ENCODE data around the gene CHRFAM7A. TPM values are rescaled to one million over a fixed set of nuclear protein-coding genes. Genes with fewer than 3 reads are reported as not detected.
"Not testable (repeated sequence)": the region's sequence is repeated elsewhere in the genome, so short reads cannot be mapped to it uniquely, and the experiment has no call there.

Gene CHRFAM7A
- 1 to 10 TPM in 1 of 4 donors, under 1 TPM in 3; 0.15 to 1.4 (median 0.27) TPM for total RNA-seq

DNA sequence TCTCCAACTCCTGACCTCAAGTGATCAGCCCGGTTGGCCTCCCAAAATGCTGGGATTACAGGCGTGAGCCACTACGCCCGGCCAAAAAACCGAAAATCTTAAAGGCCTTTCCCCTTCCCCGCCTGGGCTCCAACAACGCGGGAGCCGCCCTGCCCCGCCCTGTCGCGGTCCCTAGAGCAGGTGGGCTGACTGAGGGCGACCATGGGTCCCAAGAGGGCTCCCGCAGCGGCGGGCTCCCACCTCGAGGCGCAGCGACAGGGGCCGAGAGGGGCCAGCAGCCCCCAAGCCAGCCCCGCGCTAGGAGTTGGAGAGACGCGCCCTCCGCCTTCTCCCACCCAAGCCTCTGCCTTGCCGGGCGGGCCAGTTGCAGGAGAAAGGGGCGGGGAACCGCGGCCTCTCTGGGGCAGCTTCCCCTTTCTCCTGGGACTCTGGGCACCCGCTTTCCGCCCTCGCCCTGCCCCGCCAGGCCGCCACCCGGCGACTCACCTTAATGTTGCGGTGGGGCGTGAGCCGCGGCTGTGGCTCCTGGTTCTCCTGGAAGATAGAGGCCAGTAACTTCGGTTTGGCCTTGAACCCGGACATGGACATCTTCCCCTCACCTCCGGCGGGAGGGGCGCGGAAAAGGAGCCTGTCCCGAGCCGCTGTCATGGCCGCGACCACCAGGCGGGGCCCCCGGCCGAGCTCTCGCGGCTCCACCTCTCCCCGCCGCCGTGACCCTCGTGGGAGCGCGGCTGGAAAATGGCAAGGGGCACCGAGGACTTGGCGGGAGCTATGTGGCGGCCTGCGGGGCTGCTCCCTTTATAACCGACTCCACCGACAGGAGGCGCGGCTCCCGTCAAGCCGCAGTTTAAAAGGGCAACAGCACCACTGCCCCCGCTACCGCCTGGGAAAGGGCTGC, at the start of gene CHRFAM7A:
TSS of gene CHRFAM7A (minus strand) at position 775 of the 898 bp plus-strand sequence. CDS start 10,189 bp downstream, outside the sequence.
- ATAC-seq = peak; percentile 57
- not testable (repeated sequence) for H3K9me3 ChIP-seq, H3K27ac ChIP-seq, H3K4me3 ChIP-seq, H3K27me3 ChIP-seq, H3K4me1 ChIP-seq, H3K36me3 ChIP-seq
- no CpG with 5 or more reads among the region's 74 CpGs for WGBS, 2 donors (ENCODE audit: low coverage in 1 of 2)

DNA sequence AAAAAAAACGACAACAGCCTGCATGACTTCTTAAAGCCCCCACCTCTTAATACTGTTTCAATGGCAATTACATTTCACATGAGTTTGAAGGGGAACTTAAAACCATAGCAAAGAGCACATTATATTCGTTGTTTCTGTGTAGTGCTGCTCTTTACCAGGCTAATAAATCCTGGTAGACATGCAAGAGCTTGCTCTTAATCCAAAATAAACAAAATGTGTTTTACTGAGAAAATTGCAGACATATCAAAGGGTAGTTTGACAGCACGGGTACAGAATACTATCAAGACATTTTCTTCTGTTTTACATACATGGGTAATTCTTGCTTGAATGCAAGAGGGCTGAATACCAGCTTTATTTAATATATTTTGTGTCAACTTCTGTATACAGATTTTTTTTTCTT, 45.0 kb upstream of the CHRFAM7A start:
- H3K4me3 ChIP-seq, H3K4me1 ChIP-seq, H3K27me3 ChIP-seq, H3K36me3 ChIP-seq, H3K27ac ChIP-seq, ATAC-seq, H3K9me3 ChIP-seq: not testable (repeated sequence)
- no CpG with 5 or more reads among the region's 3 CpGs for WGBS, 2 donors (ENCODE audit: low coverage in 1 of 2)

DNA sequence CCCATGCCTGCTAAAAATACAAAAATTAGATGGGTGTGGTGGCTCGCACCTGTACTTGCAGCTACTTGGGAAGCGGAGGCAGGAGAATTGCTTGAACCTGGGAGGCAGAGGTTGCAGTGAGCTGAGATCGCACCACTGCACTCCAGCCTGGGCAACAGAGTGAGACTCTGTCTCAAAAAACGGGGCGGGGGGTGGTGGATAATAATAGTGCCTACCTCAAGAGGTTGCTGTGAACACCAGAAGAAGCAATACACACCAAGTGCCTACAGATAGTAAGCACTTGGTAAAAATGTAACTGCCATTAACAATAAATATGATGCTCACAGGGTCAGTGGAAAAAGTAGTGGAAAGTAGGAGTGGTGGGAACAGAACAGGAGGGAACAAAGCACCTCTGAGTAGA, 42.5 kb upstream of the CHRFAM7A start:
- H3K4me1 ChIP-seq, H3K4me3 ChIP-seq, H3K9me3 ChIP-seq, H3K27me3 ChIP-seq, H3K27ac ChIP-seq, H3K36me3 ChIP-seq, ATAC-seq: not testable (repeated sequence)
- WGBS, 2 donors (ENCODE audit: low coverage in 1 of 2) = 80 to 100% methylated on average over 1 to 2 of the region's 5 CpGs

DNA sequence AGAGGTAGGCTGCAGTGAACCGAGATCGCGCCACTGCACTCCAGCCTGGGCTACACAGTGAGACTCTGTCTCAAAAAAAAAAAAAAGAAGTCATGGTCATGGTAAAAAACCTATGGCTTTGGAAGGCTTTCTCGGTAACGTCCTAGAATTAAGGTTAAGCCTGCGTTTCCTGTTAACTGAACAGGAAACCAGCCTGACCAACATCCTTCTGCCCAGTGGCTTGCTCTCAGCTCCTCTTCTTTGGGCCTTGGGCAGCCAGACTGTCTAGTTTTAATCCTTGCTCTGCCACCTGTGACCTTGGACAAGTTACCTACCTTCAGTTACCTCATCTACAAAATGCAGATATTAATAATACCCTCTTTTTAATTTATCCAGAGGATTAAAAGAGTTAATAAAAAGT, 27.4 kb upstream of the CHRFAM7A start:
- not testable (repeated sequence) for H3K27ac ChIP-seq, H3K4me3 ChIP-seq, H3K36me3 ChIP-seq, ATAC-seq, H3K4me1 ChIP-seq, H3K27me3 ChIP-seq, H3K9me3 ChIP-seq
- WGBS, 2 donors (ENCODE audit: low coverage in 1 of 2) = 77 to 88% methylated on average over 3 to 4 of the region's 6 CpGs

DNA sequence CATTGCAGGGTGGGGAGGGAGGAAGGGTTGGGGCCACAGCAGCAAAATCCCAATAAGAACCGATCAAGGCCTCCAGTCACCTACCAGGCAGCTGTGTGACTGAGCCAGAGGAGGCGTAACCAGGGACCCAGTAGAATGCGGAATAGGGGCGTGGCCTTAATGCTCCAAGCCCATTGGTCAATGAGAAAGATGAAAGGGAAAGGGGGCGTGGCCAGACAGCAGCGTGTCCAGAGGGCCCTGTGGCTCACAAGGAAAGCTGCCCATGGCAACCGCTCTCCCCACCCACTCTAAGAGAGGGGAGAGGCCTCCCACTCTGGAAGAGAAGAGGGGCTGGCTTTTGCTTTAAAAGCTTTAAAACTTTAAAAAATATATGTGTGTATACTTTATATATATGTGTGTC, 20.8 kb upstream of the CHRFAM7A start, which contains the start of gene GOLGA8R:
TSS of gene GOLGA8R (minus strand) at position 101 of the 400 bp plus-strand sequence. CDS start at position 3, 98 bp downstream.
- WGBS, 2 donors (ENCODE audit: low coverage in 1 of 2) = no CpG with 5 or more reads among the region's 7 CpGs
- H3K27me3 ChIP-seq, H3K4me1 ChIP-seq, H3K27ac ChIP-seq, H3K36me3 ChIP-seq, ATAC-seq, H3K9me3 ChIP-seq, H3K4me3 ChIP-seq: not testable (repeated sequence)

DNA sequence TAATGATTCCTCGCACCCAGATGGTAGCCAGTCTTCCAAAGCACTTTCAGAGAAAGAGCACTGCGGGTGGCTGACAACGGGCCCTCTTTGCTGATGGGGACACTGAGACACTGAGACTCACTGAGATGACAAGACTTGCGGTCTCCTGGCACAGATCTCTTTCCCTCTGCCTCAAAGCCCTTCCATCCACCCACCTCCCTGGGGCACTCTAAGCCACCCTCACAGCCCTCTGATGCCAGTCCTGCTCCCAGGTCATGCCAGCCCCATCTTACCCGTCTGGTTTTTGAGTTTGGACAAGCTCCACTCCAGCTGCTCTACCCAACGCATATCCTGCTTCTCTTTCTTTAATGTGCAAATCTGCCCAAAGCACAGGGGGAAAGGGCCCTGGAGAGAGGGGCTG, 14.3 kb upstream of the CHRFAM7A start:
- not testable (repeated sequence) for ATAC-seq, H3K36me3 ChIP-seq, H3K27ac ChIP-seq, H3K4me3 ChIP-seq, H3K27me3 ChIP-seq, H3K4me1 ChIP-seq, H3K9me3 ChIP-seq
- 76% methylated on average over 5 of the region's 6 CpGs; no CpG with 5 or more reads in 1 of the 2 donors for WGBS, 2 donors (ENCODE audit: low coverage in 1 of 2)

DNA sequence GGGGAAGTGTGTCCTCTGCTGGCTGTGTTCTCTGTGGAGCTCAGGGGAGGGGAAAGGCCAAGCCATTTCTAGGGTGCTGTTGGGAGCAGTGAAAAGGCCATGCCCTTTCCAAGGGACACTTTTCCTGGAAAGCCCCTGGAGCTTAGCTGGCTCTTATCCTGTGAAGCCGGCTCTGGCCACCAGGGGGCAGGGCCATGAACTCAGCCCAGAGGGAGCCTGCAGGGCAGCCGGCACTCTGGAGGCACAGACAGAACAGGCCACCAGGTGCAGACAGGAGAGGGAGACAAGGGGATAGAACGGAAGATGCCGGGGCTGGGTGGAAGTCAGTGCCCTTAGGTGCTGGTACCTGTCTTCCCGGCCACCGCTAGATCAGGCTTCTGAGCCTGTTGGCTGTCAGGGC, 5.6 kb upstream of the CHRFAM7A start:
- H3K4me1 ChIP-seq, H3K27me3 ChIP-seq, H3K36me3 ChIP-seq, H3K27ac ChIP-seq, ATAC-seq, H3K9me3 ChIP-seq, H3K4me3 ChIP-seq: not testable (repeated sequence)
- WGBS, 2 donors (ENCODE audit: low coverage in 1 of 2) = no CpG with 5 or more reads among the region's 6 CpGs
- TF ChIP-seq, protein P1, sequence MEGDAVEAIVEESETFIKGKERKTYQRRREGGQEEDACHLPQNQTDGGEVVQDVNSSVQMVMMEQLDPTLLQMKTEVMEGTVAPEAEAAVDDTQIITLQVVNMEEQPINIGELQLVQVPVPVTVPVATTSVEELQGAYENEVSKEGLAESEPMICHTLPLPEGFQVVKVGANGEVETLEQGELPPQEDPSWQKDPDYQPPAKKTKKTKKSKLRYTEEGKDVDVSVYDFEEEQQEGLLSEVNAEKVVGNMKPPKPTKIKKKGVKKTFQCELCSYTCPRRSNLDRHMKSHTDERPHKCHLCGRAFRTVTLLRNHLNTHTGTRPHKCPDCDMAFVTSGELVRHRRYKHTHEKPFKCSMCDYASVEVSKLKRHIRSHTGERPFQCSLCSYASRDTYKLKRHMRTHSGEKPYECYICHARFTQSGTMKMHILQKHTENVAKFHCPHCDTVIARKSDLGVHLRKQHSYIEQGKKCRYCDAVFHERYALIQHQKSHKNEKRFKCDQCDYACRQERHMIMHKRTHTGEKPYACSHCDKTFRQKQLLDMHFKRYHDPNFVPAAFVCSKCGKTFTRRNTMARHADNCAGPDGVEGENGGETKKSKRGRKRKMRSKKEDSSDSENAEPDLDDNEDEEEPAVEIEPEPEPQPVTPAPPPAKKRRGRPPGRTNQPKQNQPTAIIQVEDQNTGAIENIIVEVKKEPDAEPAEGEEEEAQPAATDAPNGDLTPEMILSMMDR (IDR thresholded peaks at IDR 0.05) = peak in 3 of 4 experiments; percentile 17 to 43 (median 42)

DNA sequence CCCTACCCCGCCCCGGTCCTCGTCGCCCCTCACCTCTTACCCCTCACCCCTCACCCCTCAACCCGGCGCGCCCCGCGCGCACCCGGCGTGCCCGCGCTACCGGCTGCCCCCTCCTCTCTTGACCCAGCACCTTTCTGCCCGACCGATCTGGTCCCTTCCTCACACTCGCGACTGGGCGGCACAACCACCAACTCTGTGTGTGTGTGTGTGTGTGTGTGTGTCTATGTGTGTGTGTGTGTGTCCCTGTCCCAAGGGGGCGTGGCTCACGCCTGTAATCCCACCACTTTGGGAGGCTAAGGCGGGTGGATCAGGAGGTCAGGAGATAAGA, 288 bp upstream of the CHRFAM7A start:
- not testable (repeated sequence) for H3K27me3 ChIP-seq, H3K9me3 ChIP-seq, H3K4me3 ChIP-seq, H3K36me3 ChIP-seq, H3K27ac ChIP-seq, H3K4me1 ChIP-seq
- ATAC-seq = peak; percentile 25
- no CpG with 5 or more reads among the region's 23 CpGs for WGBS, 2 donors (ENCODE audit: low coverage in 1 of 2)

DNA sequence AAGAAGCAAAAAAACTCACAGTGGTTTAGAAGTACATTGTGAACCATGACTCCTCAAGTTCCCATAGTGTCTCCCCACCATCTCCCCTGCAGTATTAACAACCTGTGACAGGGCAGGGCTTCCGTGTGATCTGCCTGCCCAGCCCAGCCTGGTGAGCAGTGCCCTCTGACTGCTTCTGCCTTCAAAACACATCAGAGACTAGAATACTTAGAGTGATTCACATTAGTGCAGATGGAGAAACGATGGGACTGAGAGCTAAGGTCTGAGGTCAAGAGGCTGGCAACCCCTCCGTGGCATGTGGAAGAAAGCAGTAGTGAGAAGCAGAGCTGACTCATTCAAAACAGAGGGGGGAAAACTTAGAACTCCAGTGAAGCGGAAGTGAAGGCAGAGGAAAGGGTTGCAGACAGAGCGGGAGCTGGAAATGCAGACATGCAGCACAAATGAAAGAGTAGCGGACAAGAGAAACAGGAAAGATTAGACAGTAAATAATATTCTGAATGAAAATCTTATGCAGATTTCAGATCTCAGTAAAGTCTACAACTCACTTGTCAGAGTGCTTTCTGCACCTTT, 6.9 kb downstream of the CHRFAM7A start:
- not testable (repeated sequence) for ATAC-seq, H3K4me3 ChIP-seq, H3K27me3 ChIP-seq, H3K4me1 ChIP-seq, H3K27ac ChIP-seq, H3K36me3 ChIP-seq, H3K9me3 ChIP-seq
- no CpG with 5 or more reads among the region's 6 CpGs for WGBS, 2 donors (ENCODE audit: low coverage in 1 of 2)

DNA sequence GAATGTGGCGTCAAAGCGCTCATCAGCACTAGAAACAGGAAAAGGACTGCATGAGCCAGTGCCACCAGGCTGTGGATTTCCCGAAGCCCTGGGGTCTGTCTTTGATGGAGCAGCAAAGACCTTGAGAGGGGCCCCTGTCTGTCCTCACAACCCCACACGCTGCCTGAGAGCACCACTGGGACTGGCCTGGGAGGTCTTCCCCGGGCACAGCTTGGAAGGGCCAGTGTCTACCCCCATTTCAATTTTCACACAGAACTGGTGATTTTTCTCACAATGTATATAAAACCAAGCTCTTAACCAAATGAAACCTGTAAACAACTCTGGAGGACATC, 16.3 kb downstream of the CHRFAM7A start:
- not testable (repeated sequence) for H3K4me1 ChIP-seq, H3K9me3 ChIP-seq, H3K27me3 ChIP-seq, H3K4me3 ChIP-seq, H3K27ac ChIP-seq, H3K36me3 ChIP-seq, ATAC-seq
- no CpG with 5 or more reads among the region's 5 CpGs for WGBS, 2 donors (ENCODE audit: low coverage in 1 of 2)

DNA sequence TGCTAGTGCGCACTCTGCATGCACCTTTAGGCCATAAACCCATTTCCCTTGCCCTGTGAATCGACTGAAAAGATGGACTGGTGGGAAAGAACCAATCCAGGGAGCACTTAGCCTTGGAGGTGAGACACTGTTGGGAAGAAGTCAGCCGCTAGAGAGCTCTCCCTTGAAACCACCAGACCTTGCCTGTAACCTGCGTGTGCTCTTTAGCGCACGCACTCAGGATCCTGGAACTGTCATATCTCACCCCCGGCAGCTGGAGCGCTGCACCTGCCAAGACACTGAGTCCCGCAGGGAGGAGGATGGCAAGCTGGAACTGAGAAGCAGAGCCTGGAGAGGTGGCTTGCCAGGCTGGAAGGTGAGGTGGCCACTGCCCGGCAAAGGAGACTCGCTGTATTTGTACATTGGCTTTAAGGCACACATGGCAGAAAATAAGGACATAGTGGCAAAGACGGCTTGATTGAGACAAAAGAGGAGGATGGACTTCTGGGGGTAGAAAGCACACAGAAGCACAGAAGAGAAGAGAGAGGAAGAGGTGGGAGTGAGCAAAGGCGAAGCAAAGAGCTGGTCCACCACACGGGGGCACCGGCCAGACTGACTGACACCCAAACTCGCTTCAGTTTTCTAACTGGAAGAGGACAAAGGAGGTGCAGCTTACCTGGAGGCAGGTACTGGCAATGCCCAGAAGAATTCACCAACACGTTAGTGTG, 16.8 kb downstream of the CHRFAM7A start:
- not testable (repeated sequence) for H3K9me3 ChIP-seq, H3K4me1 ChIP-seq, ATAC-seq, H3K4me3 ChIP-seq, H3K27ac ChIP-seq, H3K36me3 ChIP-seq, H3K27me3 ChIP-seq
- no CpG with 5 or more reads among the region's 17 CpGs for WGBS, 2 donors (ENCODE audit: low coverage in 1 of 2)

DNA sequence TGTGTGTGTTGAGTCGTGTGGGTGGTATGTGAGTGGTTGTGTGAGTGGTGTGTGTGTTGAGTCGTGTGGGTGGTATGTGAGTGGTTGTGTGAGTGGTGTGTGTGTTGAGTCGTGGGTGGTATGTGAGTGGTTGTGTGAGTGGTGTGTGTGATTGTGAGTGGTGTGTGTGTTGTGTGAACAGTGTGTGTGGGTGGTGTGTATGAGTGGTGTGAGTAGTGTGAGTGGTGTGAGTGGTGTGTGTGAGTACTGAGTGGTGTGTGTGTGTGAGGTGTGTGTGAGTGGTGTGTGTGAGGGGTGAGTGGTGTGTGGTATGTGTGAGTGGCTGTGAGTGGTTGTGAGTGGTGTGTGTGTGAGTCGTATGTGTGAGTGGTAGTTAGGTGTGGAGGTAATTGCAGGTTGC, 17.5 kb downstream of the CHRFAM7A start:
- not testable (repeated sequence) for H3K27me3 ChIP-seq, ATAC-seq, H3K4me1 ChIP-seq, H3K27ac ChIP-seq, H3K4me3 ChIP-seq, H3K36me3 ChIP-seq, H3K9me3 ChIP-seq
- 34 to 66% methylated on average over 3 to 4 of the region's 4 CpGs for WGBS, 2 donors (ENCODE audit: low coverage in 1 of 2)
